Endometrial microvascular endothelial cells (primary cell): ENCODE results near the gene OTOS. TPM values are rescaled to one million over a fixed set of nuclear protein-coding genes. Genes with fewer than 3 reads are reported as not detected.

Experiments used
- in situ Hi-C: cut with HindIII; loops from 2 replicates; pipeline ENCODE4 v1.10.0; 2017; ENCODE audit warnings: low sequenced_read_pairs, low pct_unique_long_range_greater_than_20kb; ENCODE audit errors: inconsistent ontology term
- total RNA-seq: library from RNA; depleted of rRNA; stranded (reverse); fragments of >200 nt; gene quantifications from one replicate; pipeline ENCODE4 v1.2.3, GENCODE V29; 2015; ENCODE audit errors: inconsistent ontology term

OTOS gene
- total RNA-seq, 1 donor from 2014 or later, result not detected

GRCh38 chr2:240128608-240129145 is 11.8 kb downstream of the OTOS start:
- in situ Hi-C loops, result no loop called here

- in situ Hi-C loops, result no loop called here
These were observed 12.4 kb downstream of the OTOS start for GRCh38 chr2:240127911-240128607.

DNA sequence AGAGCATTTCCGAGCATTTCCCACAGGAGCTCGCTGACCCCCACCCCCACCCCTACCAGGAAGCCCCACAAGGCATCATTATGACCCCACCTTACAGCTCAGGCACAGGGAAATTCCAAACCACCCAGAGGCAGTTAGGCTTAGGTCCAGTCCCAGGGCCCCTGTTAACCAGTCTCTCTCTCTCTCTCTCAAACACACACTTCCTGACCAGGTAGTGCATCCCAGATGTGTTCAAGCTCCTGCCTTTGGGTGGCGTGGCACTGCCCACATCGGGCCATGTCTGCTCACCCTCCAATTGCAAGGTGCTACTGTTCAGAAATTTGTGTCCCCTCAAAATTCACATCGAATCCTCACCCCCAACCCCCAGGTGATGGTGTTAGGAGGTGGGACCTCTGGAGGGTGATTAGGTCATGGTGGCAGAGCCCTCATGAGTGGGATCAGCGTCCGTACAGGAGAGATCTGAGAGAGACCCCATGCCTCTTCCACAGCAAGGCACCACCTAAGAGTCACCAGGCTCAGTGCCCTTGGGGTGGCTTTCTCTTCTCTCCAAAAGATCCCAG is 13.2 kb downstream of the OTOS start:
- in situ Hi-C loops, result no loop called here

GRCh38 chr2:240126731-240127130 is 13.7 kb downstream of the OTOS start:
- in situ Hi-C loops, result no loop called here

DNA sequence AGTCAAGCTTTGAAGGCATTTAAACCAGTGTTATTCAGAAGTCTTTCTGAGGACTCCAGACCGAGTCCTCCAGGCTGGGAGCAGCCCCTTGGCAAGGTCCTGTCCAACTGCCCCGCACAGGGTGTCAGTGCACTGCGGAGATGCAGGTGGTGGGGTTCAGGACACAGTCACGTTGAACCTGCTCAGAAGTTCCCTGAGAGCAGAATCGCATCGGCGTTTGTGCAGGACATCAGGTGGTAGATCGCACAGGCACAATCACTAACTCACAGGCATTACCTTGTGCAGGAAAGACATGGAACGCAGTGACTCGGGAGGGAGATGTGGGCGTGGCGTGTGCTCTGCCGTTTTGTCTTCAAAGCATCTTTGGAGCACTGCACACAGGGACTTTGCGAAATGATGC is 14.7 kb downstream of the OTOS start:
- in situ Hi-C loops, result no loop called here

DNA sequence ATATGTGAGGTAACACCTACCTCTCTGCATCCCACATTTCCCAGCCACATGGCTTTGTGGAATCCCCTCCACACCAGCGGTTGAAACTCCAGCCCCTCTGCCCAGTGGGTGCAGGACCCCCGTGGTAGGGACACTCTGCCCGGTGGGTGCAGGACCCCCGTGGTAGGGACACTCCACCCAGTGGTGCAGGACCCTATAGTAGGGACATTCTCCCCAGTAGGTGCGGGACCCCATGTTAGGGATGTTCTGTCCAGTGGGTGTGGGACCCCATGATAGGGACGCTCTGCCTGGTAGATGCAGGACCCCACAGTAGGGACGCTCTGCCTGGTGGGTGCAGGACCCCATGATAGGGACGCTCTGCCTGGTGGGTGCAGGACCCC is 15.8 kb downstream of the OTOS start:
- in situ Hi-C loops, result no loop called here

DNA sequence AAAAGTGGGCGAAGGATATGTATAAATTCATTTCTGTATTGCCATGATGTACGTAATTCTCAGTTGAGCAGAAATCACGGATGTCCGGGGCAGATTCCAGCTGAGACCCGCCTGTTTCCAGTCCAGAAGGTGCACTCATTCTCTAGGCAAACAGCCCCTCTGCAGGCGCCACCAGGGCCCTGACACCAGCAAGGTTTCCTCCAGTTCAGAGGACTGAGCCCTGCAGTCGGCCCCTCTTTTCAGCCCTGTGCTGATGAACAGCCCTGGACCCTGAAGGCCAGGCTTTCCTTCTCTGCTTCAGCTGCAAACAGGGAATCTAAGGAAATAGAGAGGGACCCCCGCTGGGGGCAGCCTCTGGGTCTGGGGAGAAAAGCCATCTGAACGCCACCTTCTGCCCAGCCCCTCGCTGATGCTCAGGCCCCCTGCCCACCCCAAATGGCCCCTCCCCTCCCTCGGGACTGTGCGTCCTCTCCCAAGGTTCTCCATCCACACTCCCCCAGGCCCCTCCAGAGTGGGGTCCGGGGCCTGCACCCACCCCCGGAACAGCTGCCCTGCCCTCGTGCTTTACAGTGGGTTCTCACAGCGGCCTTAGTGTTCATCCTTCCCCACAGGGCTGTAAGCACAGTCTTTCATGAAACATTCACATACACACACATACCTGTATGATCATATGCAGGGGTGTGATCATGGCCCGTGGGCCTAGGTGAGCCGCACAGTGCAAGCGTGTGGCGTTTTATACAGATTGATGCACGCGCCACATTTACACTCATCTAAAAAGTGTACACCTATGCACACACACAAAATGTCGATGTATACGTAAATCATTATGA is 16.4 kb downstream of the OTOS start:
- in situ Hi-C loops, result no loop called here

- in situ Hi-C loops, result no loop called here
These were observed 18.8 kb downstream of the OTOS start for GRCh38 chr2:240121675-240122074.

DNA sequence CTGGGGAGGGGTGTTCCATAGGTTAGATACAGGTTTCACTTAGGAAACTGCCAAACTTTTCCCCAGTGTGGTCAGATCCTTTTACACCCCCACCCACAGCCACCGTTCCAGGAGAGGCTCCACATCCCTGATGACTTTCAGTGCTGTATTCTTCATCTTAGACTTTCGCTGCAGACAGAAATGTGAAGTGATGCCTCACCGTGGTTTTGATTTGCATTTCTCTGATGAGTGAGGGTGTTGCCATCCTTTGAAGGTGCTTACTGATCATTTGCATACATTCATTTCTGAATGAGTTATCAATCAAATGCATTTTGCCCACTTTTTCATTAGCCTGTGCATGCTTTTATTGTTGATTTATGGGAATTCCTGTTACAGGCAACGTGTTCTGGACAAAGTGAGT is 19.3 kb downstream of the OTOS start:
- in situ Hi-C loops, result no loop called here

DNA sequence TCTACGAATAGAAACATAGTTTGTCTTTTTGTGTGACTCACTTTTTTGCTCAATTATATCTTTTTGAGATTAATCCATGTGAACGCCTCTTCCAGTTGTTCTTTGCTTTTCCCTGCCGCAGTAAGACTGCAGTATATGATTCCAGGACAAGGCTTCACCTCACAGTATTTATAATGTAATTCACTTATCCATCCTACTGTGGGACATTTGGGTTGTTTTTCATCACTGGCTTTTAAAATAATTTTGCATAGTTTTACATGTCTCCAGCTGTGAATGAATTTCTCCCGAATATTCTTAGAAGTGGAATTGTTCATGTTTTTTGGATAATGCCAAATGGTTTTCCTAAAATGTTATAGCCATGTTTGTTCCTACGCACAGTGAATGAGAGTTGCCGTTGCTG is 26.2 kb downstream of the OTOS start:
- in situ Hi-C loops, result no loop called here

DNA sequence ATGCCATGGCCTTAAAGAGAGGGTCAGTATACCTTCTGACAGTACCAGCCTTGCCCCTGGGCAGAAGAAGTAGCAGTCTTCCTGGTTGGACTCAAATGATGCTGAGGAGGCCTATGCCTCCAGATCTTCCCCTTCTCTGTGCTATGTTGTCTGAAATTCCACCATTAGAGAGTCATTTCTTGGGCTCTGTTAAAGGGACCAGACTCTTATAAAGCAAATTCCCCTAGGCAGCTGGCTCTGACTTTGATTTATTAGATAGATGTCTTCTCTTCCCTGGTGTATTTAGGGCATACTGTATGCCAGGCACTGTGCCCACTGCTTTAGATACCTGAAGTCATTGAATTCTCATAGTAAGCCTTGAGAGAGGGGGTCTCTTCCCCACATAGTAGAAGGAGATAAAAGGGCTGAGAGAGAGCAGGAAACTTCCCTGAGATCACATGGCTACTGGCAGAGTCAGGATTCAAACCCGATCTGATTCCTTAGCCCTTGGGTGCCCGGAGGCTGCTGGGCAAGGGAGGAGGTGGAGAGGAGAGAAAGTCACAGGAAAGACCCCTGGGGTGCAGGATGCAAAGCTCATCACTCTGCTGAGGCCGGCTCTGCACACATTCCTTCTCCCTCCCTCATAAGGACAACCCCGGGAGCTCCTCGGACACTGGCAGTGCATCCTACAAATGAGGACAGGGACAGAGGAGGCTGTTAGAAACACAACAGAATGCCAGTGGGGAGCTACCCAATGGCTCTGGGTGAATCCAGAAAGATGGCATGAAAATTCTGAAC is 27.4 kb downstream of the OTOS start:
- in situ Hi-C loops, result no loop called here

DNA sequence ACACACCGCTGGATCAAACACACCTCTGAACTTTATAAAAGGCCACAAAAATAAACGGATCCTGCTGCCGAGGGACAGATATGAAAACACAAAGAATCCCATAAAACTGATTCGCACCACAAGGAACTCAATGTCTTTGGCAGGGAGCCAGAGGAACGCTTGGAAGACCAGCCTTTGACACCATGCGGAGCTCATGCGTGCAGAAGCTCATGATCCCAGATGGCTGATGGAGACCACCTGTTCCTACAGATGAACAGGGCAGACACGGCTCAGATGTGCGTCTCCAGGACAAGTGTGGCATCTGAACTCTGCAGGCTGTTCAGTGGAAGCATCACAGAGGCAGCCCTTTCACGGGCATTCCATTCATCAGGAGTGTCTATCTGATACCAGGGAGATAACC is 29.2 kb downstream of the OTOS start:
- in situ Hi-C loops, result no loop called here

- in situ Hi-C loops, result no loop called here
These were observed 31.1 kb downstream of the OTOS start for GRCh38 chr2:240109386-240109785.

- in situ Hi-C loops, result no loop called here
These were observed 33.0 kb downstream of the OTOS start for GRCh38 chr2:240107477-240107796.

- in situ Hi-C loops, result no loop called here
These were observed 33.5 kb downstream of the OTOS start for GRCh38 chr2:240106765-240107476.

DNA sequence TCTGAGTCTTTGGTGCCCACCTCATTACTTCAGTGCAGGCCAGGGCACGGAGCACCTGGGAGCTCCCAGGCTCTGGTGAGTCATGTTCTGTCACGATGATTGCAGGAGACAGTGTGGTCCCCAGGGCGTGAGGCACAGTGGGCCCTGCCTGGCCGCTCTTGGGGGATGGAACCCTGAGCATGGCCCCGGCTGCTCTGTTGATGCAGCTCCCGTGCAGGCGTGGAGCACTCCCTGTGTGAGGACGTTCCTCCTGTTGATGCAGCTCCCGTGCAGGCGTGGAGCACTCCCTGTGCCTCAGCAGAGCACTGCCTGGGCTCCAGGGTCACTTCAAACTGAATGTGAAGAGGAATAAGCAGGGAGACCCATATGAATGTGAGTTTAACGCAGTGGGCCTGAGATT is 34.5 kb downstream of the OTOS start:
- in situ Hi-C loops, result no loop called here

DNA sequence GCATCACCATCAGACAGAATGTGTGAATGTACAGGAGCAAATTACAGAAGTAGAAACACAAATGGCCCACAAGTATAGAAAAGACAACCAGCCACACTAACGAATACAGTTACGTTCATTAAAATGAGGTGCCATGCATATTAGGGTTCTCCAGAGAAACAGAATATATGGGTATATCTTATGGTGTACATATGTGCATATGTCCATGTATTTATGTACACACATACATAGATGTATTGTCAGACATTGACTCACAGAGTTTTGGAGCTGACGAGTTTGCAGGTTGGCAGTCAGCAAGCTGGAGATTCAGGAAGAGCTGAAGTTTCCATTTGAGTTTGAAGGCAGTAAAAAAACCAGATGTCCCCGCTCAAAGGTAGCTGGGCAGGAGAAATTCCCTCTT is 37.3 kb downstream of the OTOS start:
- in situ Hi-C loops, result no loop called here

GRCh38 chr2:240098349-240098748 is 42.1 kb downstream of the OTOS start:
- in situ Hi-C loops, result no loop called here
